ENCODE data around the gene SLFN12L. TPM values are rescaled to one million over a fixed set of nuclear protein-coding genes. Genes with fewer than 3 reads are reported as not detected.
A peak's percentile ranks its signal among the peaks of the same experiment; 100 is the strongest.

The SLFN12L gene
- total RNA-seq, 4 donors from 2014 or later = 1.2 to 2.0 (median 1.4) TPM

- Histone ChIP-seq H3K27me3 (peaks cover 3 to 81% of the 10 kb centered on the region in 2 donors), H3K4me1 (peaks cover 0 to 27% (median 5%) of the 10 kb centered on the region in 4 donors), H3K4me3 (no peak overlapping the region), H3K9me3 (peaks cover 0 to 5% (median 0%) of the 10 kb centered on the region in 4 donors), H3K36me3 (no peaks in the 10 kb centered on the region), H3K27ac (no peak overlapping the region)
- TF ChIP-seq EP300 (IDR thresholded peaks at IDR 0.05) = no peak
- TF ChIP-seq POLR2A (IDR thresholded peaks at IDR 0.05) = no peak
- TF ChIP-seq CTCF (IDR thresholded peaks at IDR 0.05) = no peak
- 13 to 27% methylated on average over 18 of the region's 18 CpGs for WGBS, 2 donors
- no peak for DNase-seq (ENCODE audit: low spot score in 2 of 2)
Observed at GRCh38 chr17:35489944-35490343, 47.5 kb downstream of the SLFN12L start.

- no peaks in the 10 kb centered on the region for H3K36me3 ChIP-seq
- H3K27ac ChIP-seq = no peak overlapping the region
- H3K27me3 ChIP-seq = peaks cover 3 to 73% of the 10 kb centered on the region in 2 donors
- H3K9me3 ChIP-seq = peaks cover 0 to 5% (median 0%) of the 10 kb centered on the region in 4 donors
- peaks cover 0 to 27% (median 5%) of the 10 kb centered on the region in 4 donors for H3K4me1 ChIP-seq
- DNase-seq (ENCODE audit: low spot score in 2 of 2) = no peak
- no peak overlapping the region for H3K4me3 ChIP-seq
- TF ChIP-seq CTCF (IDR thresholded peaks at IDR 0.05) = no peak
- no peak for TF ChIP-seq EP300 (IDR thresholded peaks at IDR 0.05)
- TF ChIP-seq POLR2A (IDR thresholded peaks at IDR 0.05) = no peak
- 24 to 39% methylated on average over 15 of the region's 15 CpGs for WGBS, 2 donors
Observed at GRCh38 chr17:35488991-35489390, 48.5 kb downstream of the SLFN12L start.

- Histone ChIP-seq H3K9me3 (peaks cover 0 to 11% (median 0%) of the 10 kb centered on the region in 4 donors), H3K36me3 (no peaks in the 10 kb centered on the region), H3K4me3 (peak overlapping the region; percentile 32 to 64 (median 49)), H3K4me1 (peaks cover 0 to 27% (median 5%) of the 10 kb centered on the region in 4 donors), H3K27me3 (peaks cover 3 to 54% of the 10 kb centered on the region in 2 donors), H3K27ac (peak overlapping the region in 2 of 4 donors; percentile 53 to 60)
- WGBS, 2 donors = 7 to 10% methylated on average over 42 of the region's 42 CpGs
- DNase-seq (ENCODE audit: low spot score in 2 of 2) = peak in 1 of 2 donors; percentile 15
- TF ChIP-seq CTCF (IDR thresholded peaks at IDR 0.05) = no peak
- peak in 1 of 2 donors; percentile 6 for TF ChIP-seq EP300 (IDR thresholded peaks at IDR 0.05)
- no peak for TF ChIP-seq POLR2A (IDR thresholded peaks at IDR 0.05)
Observed at GRCh38 chr17:35486920-35487732, 50.4 kb downstream of the SLFN12L start.

DNA sequence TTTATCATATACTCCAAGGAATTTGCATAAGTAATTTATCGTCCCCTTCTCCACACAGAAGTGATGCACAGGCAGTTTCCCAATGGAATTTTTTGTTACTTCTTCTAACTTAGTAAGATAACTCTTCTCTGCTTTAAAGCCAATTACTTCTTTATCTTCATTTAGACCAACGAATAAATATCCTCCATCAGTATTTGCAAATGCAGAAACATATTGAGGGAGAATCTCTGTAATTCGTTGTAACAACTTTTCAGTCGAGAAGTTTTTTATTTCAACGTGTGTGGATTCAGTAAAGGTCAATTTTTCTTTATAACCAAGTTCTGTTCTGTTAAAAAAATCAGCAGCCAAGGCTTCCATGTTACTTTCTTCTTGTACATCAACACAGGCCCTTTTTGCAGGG is 58.2 kb downstream of the SLFN12L start:
- TF ChIP-seq CTCF (IDR thresholded peaks at IDR 0.05) (no peak), EP300 (IDR thresholded peaks at IDR 0.05) (no peak), POLR2A (IDR thresholded peaks at IDR 0.05) (no peak)
- Histone ChIP-seq H3K27ac (no peak overlapping the region), H3K36me3 (no peaks in the 10 kb centered on the region), H3K27me3 (peaks cover 0 to 18% of the 10 kb centered on the region in 2 donors), H3K4me1 (no peaks in the 10 kb centered on the region), H3K9me3 (peaks cover 0 to 7% (median 0%) of the 10 kb centered on the region in 4 donors), H3K4me3 (no peak overlapping the region)
- DNase-seq (ENCODE audit: low spot score in 2 of 2) = no peak
- 62 to 68% methylated on average over 5 of the region's 5 CpGs for WGBS, 2 donors

DNA sequence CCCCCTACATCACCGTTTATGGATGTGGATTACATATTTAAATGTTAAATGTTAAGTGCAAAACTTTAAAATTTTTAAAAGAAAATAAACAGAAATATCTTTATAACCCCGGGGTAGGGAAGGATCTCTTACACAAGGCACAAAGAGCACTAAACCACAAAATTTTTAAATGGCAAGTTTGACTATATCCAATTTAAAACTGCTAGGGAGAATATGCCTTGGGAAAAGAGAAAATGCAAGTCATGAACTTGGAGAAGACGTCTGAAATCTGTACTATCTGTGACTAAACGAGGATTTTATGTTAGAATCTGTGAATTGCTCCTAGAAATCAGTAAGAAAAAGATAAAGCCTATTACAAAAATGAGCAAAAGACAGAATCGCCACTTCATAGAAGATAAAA is 60.2 kb downstream of the SLFN12L start:
- WGBS, 2 donors = 70 to 76% methylated on average over 5 of the region's 5 CpGs
- Histone ChIP-seq H3K4me3 (no peak overlapping the region), H3K36me3 (no peaks in the 10 kb centered on the region), H3K27ac (no peak overlapping the region), H3K4me1 (no peaks in the 10 kb centered on the region), H3K9me3 (peaks cover 0 to 2% (median 0%) of the 10 kb centered on the region in 4 donors), H3K27me3 (peaks cover 0 to 18% of the 10 kb centered on the region in 2 donors)
- TF ChIP-seq CTCF (IDR thresholded peaks at IDR 0.05) = no peak
- no peak for TF ChIP-seq POLR2A (IDR thresholded peaks at IDR 0.05)
- no peak for TF ChIP-seq EP300 (IDR thresholded peaks at IDR 0.05)
- DNase-seq (ENCODE audit: low spot score in 2 of 2) = no peak

All from tibial nerve (tissue), 4 donors.